ENCODE data around the gene MAMDC2.

MAMDC2 gene

DNA sequence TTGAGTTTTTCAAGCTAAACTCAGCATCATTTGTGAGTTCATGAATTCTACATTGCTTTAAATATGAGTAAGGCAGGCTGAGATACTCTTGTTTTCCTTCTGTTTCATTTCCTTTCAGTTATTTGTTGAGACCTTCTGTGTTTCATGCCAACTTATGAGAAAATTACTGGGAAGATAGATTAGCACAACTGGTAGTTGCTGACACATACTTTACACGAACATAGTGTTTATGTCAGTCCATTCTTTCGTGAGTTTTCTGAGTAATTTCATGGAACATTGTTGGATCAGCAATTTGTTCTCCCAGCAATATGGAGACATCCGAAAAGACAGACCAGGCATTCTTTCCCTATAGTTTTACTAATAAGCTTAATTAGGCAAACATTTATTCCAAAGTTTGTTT lies 113.1 kb downstream of the MAMDC2 start:
- TF ChIP-seq CTCF (IDR thresholded peaks at IDR 0.05; ENCODE audit: low read length) (no peak), EZH2 (optimal IDR thresholded peaks at IDR 0.05; ENCODE audit: low read depth, low read length) (no peak), EZH2phosphoT487 (IDR thresholded peaks at IDR 0.05; ENCODE audit: low read length) (no peak)
- no peak for DNase-seq
- Histone ChIP-seq H3K27ac (ENCODE audit: low read length) (no peak overlapping the region), H3K9ac (ENCODE audit: low read length) (no peak overlapping the region), H4K20me1 (ENCODE audit: insufficient read depth, low read length) (no peaks in the 10 kb centered on the region), H3K9me3 (replicated peaks; ENCODE audit: insufficient read depth, low read length) (no peaks in the 10 kb centered on the region), H3K79me2 (ENCODE audit: low read length) (no peaks in the 10 kb centered on the region), H3K4me2 (ENCODE audit: low read depth, low read length) (no peak overlapping the region), H3K36me3 (replicated peaks; ENCODE audit: insufficient read depth, low read length) (no peaks in the 10 kb centered on the region), H3K9me2 (replicated peaks; ENCODE audit: insufficient read depth, low read length) (no peaks in the 10 kb centered on the region), H2AFZ (ENCODE audit: low read length) (no peak overlapping the region), H3K27me3 (replicated peaks; ENCODE audit: insufficient read depth, low read length) (no peaks in the 10 kb centered on the region), H3K4me3 (ENCODE audit: low read length) (no peak overlapping the region), H3K4me1 (ENCODE audit: low read length) (no peaks in the 10 kb centered on the region), H3F3A (ENCODE audit: insufficient read depth, low read length) (no peaks in the 10 kb centered on the region)

GRCh38 chr9:70159630-70160029 lies 116.0 kb downstream of the MAMDC2 start:
- no peak for DNase-seq
- no peaks in the 10 kb centered on the region for H3K9me3 ChIP-seq (replicated peaks; ENCODE audit: insufficient read depth, low read length)
- no peak overlapping the region for H3K27ac ChIP-seq (ENCODE audit: low read length)
- no peaks in the 10 kb centered on the region for H3K4me1 ChIP-seq (ENCODE audit: low read length)
- no peaks in the 10 kb centered on the region for H3K9me2 ChIP-seq (replicated peaks; ENCODE audit: insufficient read depth, low read length)
- no peaks in the 10 kb centered on the region for H4K20me1 ChIP-seq (ENCODE audit: insufficient read depth, low read length)
- no peak overlapping the region for H3K9ac ChIP-seq (ENCODE audit: low read length)
- no peaks in the 10 kb centered on the region for H3K27me3 ChIP-seq (replicated peaks; ENCODE audit: insufficient read depth, low read length)
- no peak overlapping the region for H3K4me2 ChIP-seq (ENCODE audit: low read depth, low read length)
- H3K36me3 ChIP-seq (replicated peaks; ENCODE audit: insufficient read depth, low read length): no peaks in the 10 kb centered on the region
- no peak overlapping the region for H2AFZ ChIP-seq (ENCODE audit: low read length)
- TF ChIP-seq EZH2phosphoT487 (IDR thresholded peaks at IDR 0.05; ENCODE audit: low read length) (no peak), CTCF (IDR thresholded peaks at IDR 0.05; ENCODE audit: low read length) (no peak), EZH2 (optimal IDR thresholded peaks at IDR 0.05; ENCODE audit: low read depth, low read length) (no peak)
- no peaks in the 10 kb centered on the region for H3F3A ChIP-seq (ENCODE audit: insufficient read depth, low read length)
- H3K79me2 ChIP-seq (ENCODE audit: low read length): no peaks in the 10 kb centered on the region
- no peak overlapping the region for H3K4me3 ChIP-seq (ENCODE audit: low read length)

DNA sequence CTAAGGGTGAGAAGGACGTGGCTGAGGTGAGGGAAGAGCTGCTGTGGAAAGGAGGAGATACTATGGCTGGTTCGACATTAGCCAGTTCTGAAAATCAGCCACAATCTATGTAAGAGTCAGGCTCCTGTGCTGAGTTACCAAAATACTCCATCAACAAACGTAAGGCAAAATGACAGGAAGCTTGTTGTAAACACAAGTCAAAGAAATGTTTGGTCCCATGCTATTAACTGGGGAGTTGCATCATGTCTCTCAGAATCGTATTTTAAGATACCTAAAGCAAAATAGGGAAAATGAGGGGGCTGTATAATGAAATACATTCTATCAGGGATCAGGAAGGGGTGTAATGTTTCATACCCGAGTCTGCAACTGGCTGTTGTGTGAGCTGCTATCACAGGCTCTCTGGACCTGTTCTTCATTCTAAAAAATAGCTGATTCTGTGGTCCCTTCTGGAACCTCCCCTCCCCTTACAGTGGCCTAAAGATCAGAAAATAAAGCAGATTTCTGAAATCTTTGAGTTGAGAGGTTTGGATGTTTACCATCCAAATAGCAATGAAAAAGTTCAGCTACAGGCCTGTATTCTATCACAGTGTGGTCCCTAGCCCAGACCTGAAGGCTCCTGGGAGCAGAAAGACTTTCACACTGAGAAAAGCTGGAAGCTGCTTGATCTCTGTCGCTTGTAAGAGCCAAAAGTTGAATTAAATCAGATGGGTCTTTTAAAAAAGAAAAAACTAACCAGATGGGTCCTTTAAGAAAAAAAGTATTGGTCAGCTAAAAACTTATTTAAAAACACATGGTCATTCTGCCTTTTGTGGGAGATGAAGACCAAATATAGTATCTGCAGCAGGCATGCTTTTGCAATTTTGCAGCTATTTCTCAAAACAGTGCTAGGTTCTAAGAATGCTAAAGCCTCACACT lies 117.3 kb downstream of the MAMDC2 start:
- Histone ChIP-seq H3F3A (ENCODE audit: insufficient read depth, low read length) (no peaks in the 10 kb centered on the region), H3K9ac (ENCODE audit: low read length) (no peak overlapping the region), H3K9me3 (replicated peaks; ENCODE audit: insufficient read depth, low read length) (no peaks in the 10 kb centered on the region), H3K36me3 (replicated peaks; ENCODE audit: insufficient read depth, low read length) (no peaks in the 10 kb centered on the region), H3K9me2 (replicated peaks; ENCODE audit: insufficient read depth, low read length) (no peaks in the 10 kb centered on the region), H4K20me1 (ENCODE audit: insufficient read depth, low read length) (no peaks in the 10 kb centered on the region), H3K4me3 (ENCODE audit: low read length) (no peak overlapping the region), H3K27me3 (replicated peaks; ENCODE audit: insufficient read depth, low read length) (no peaks in the 10 kb centered on the region), H3K27ac (ENCODE audit: low read length) (no peak overlapping the region), H3K4me1 (ENCODE audit: low read length) (no peaks in the 10 kb centered on the region), H2AFZ (ENCODE audit: low read length) (no peak overlapping the region), H3K79me2 (ENCODE audit: low read length) (no peaks in the 10 kb centered on the region), H3K4me2 (ENCODE audit: low read depth, low read length) (no peak overlapping the region)
- DNase-seq: no peak
- TF ChIP-seq EZH2 (optimal IDR thresholded peaks at IDR 0.05; ENCODE audit: low read depth, low read length) (no peak), EZH2phosphoT487 (IDR thresholded peaks at IDR 0.05; ENCODE audit: low read length) (no peak), CTCF (IDR thresholded peaks at IDR 0.05; ENCODE audit: low read length) (no peak)
